Superior temporal gyrus (tissue), 1 donor: ENCODE data around the gene CLPTM1L.

Experiments
- DNase-seq: peaks from one replicate; pipeline ENCODE4 v3.0.0-alpha.2; 2016; ENCODE audit errors: extremely low spot score

The CLPTM1L gene, protein sequence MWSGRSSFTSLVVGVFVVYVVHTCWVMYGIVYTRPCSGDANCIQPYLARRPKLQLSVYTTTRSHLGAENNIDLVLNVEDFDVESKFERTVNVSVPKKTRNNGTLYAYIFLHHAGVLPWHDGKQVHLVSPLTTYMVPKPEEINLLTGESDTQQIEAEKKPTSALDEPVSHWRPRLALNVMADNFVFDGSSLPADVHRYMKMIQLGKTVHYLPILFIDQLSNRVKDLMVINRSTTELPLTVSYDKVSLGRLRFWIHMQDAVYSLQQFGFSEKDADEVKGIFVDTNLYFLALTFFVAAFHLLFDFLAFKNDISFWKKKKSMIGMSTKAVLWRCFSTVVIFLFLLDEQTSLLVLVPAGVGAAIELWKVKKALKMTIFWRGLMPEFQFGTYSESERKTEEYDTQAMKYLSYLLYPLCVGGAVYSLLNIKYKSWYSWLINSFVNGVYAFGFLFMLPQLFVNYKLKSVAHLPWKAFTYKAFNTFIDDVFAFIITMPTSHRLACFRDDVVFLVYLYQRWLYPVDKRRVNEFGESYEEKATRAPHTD

DNA sequence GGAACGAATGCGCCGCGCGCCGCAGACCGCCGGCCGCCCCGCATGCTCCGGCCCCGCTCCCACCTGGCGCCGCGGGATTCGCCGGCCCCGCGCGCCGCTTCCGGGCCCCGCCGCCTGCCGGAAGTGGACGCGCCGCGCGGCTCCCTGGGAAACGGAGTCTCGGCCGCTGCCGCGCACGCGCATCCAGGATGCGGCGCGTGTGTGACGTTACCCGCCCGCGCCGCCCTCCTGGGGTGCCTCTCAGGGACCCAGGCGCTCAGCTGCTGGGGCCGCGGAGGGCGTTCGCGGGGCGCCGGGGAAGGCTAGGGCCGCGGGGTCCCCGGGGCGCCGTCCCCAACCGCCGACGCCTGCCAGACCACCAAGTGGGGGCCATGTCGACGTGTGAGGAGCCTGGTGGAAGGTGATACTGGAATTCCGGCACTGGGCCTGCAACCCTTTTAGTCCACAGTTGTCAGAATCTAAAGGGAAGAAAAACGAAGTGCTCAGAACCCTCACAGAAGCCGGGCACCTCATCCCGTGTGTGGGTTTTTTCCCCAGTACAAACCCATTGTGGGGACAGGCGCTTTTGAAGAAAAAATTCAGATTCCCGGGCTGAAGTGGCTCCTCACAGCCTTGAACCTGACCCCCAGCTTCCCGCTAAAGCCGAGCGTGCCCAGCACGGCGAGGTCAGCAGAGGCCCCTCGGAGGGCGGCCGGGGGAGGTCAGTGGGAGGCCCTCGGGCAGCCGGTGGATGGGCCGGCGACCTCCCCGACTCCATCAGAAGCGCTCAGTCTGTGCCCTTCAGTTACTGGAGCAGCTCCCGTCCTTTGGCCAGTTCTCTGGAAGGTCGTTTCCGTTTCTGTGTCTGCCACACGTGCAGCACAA is at the start of gene CLPTM1L:
Gene CLPTM1L, minus strand, starts transcription at position 125 of the 864 bp plus-strand sequence. CDS start 258 bp downstream, outside the sequence.
- peak; percentile 84 for DNase-seq

DNA sequence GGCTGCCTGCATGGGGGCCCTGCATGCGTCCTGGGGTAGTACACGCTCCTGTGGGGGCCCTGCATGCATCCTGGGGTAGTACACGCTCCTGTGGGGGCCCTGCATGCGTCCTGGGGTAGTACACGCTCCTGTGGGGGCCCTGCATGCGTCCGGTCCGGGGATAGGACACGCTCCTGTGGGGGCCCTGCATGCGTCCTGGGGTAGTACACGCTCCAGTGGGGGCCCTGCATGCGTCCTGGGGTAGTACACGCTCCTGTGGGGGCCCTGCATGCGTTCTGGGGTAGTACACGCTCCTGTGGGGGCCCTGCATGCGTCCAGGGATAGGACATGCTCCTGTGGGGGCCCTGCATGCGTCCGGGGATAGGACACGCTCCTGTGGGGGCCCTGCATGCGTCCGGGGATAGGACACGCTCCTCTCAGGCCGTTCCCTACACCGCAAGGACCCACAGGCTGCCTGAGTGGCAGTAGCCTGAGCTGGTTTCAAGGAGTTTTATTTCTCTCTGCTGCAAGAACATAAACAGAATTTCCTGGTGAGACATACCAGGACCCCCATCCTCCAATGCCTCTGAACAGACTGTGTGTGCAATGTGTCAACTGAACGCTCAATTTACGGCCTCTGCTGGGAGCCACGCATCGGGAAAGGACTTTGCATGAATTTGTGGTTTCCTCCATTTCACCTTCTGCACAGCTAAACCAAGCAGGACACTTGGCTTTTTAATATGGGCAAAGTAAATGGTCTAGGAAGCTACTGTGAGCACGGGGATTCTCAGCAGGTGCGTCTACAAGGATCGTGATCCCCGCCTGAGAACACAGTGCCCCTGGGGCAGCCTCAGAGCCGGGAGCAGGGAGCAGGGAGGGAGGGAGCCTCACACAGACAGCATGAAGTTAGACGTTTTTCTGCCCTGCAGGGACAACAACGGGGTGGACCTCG is 48.9 kb upstream of the CLPTM1L start:
- DNase-seq = no peak

GRCh38 chr5:1392801-1393565 is 48.1 kb upstream of the CLPTM1L start:
- DNase-seq = no peak

DNA sequence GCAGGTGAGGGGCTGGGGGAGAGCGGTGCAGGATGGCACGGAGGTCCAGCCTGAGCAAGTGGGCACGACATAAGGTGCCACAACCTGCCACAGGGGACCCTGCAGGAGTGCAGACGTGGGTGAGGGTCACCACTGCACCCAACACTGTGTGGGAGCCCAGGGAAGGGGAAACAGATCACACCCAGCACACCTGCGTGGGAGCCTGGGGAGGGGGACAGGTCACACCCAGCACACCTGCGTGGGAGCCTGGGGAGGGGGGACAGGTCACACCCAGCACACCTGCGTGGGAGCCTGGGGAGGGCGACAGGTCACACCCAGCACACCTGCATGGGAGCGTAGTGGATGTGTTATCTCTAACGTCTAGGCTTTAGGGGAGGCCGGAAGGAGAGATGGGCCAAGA is 47.4 kb upstream of the CLPTM1L start:
- no peak for DNase-seq

- DNase-seq = no peak
Observed at GRCh38 chr5:1391691-1392090, 46.8 kb upstream of the CLPTM1L start.

GRCh38 chr5:1390861-1391600 is 46.1 kb upstream of the CLPTM1L start:
- DNase-seq = no peak

DNA sequence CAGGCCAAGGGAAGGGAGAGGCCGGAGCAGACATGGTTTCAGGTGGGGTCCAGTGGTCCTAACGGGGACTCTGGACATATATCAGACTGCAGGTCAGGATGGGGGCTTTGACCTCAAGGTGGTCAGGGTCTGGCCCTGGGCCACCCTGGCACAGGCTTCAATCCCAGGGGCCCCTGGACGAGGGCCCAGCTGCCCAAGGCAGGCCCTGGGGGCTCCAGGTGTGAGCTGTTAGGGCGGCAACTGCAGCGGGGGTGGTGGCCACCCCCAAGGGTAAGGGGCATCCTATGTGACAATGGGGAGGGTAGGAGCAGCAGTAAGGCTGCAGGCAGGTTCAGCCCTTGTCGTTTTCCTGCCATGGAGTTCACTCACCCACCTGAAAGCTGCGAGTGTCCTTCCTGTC is 45.4 kb upstream of the CLPTM1L start:
- no peak for DNase-seq

DNA sequence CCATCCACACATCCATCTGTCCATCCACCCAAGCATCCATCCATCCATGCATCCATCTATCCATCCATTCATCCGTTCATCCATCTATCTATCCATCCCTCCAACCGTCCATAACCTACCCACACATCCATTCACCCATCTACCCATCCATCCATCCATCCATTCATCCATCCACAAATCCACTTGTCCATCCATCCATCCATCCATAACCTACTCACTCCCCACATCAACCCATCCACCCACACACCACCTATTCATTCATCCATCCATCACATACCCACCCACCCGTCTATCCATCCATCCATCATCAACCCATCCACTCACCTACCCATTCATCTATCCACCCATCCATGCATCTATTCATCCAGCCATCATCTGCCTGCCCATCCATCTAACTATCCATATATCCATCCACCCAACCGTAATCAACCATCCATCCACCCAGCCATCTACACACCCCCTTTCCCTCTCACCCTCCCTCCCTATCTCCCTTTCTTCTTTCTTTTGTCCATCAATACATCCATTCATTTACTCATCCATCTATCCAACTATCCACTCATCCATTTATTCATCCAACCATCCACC is 43.6 kb upstream of the CLPTM1L start:
- DNase-seq = no peak

DNA sequence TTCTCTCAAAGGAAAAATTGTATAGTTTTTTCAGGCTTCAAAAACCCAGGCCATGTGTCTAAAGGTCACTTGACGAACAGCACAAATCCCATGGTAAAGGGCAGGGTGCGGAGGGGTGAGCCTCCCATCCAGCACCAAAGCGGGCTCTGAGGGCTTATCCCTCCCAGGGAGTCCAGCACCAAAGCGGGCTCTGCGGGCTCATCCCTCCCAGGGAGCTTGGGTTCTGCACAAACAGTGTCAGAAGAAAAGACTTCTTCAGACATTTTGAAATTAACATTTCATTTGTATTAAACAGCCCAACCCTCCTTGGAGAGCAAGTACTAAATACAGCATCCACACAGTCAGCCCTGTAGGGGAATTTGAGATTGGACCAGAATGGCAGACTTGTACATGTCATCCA is 43.0 kb upstream of the CLPTM1L start:
- no peak for DNase-seq

GRCh38 chr5:1387059-1387755 is 42.3 kb upstream of the CLPTM1L start:
- DNase-seq = no peak

GRCh38 chr5:1386274-1386717 is 41.4 kb upstream of the CLPTM1L start:
- DNase-seq = no peak

DNA sequence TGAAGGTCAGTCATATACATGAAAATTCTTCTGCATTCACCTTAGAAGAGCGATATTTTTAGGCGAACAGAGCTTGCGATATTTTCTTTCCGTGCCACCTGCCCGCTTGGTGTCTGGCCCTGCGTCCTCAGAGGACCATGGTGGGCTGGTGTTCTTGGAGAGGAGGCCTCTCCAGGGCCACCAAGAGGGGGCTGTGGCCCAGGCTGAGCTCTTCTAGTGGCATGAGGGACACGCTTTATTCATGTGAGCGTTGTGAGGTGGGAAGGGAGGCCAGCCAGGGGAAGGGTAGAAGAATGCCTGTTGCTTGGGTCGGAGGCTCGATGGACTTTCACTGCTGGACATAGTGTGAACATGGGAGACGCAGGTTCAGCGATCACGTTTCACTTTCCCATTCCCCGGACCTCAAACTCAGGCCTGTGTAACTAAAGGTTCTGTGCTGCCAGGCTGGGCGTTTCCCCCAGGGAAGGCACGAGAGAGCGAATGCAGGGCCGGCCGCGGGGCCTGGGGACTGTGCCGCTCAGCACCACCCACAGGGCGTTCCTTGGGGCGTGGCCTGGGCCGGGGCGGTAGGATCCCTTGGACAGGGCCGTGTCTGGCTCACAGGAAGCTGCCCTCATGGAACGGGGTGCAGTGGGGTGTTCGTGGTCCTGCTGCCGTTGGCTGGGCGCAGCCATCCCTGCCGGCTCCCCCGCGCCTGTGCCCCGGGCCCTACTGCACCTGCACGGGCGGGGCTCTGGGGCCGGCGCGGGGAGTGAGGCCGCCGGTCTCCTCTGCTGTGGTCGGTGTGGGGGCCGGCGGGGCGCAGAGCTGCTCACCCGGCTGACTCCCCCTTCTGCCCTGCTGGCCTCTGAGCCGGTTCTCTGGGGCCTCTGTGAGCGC is 40.7 kb upstream of the CLPTM1L start:
- DNase-seq = peak; percentile 57

DNA sequence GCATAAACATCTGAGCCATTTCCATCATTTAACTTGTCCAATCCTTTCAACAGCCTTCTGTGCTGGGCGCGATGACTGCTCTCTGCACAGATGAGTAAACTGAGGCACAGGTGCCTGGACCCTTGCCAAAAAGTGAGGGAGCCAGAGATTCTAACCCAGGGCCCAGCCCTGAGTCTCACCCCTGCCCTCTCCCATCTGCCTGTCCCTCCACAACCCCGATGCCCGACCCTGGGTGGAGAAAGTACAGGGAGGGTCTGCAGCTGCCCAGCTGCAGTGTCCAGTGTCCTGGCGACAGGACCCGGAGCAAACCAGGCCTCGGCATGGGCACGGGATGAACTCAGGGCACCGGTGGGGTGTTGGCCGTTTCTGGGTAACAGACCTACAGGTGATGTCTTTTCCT is 39.6 kb upstream of the CLPTM1L start:
- DNase-seq = no peak

GRCh38 chr5:1383886-1384401 is 39.0 kb upstream of the CLPTM1L start:
- DNase-seq = no peak

- DNase-seq = no peak
Observed at GRCh38 chr5:1383344-1383743, 38.4 kb upstream of the CLPTM1L start.

- no peak for DNase-seq
Observed at GRCh38 chr5:1382248-1382700, 37.4 kb upstream of the CLPTM1L start.
